ENCODE results near the gene RPS15.

RPS15 gene

GRCh38 chr19:1449467-1450442, 11.6 kb downstream of the RPS15 start, which contains the start of gene APC2:
APC2 (plus strand) TSS chr19:1450121; CDS start chr19:1453002, 2,881 bp downstream.
- H3K79me2 ChIP-seq (ENCODE audit: insufficient read depth, low read depth), result no peaks in the 10 kb centered on the region
- no peak within 1 kb of the TSS for H3K27ac ChIP-seq
- no peak within 1 kb of the TSS for H3K4me3 ChIP-seq (IDR thresholded peaks at IDR 0.05; ENCODE audit: insufficient read depth, low read depth, low read length)
- no peak for TF ChIP-seq CTCF (conservative IDR thresholded peaks at IDR 0.05; ENCODE audit: low read depth, low read length)
- peaks cover 88% of the 10 kb centered on the region for H3K27me3 ChIP-seq (ENCODE audit: insufficient read depth, low read depth)
- H3K36me3 ChIP-seq (ENCODE audit: insufficient read depth), result no peaks in the 10 kb centered on the region
- peaks cover 11% of the 10 kb centered on the region for H3K4me1 ChIP-seq (ENCODE audit: low read depth, poor library complexity, severe bottlenecking)
- no peaks in the 10 kb centered on the region; the same call in 1 of the 2 replicates for H4K20me1 ChIP-seq (ENCODE audit: insufficient read depth)
- no peak within 1 kb of the TSS for H2AFZ ChIP-seq (ENCODE audit: low read depth)
- H3K9ac ChIP-seq, result no peak within 1 kb of the TSS
- H3K4me2 ChIP-seq, result no peak within 1 kb of the TSS

GRCh38 chr19:1450735-1451731, 12.8 kb downstream of the RPS15 start:
- Histone ChIP-seq H3K4me3 (IDR thresholded peaks at IDR 0.05; ENCODE audit: insufficient read depth, low read depth, low read length) (no peak overlapping the region), H3K27ac (no peak overlapping the region), H3K4me2 (no peak overlapping the region), H4K20me1 (ENCODE audit: insufficient read depth) (no peaks in the 10 kb centered on the region; the same call in 1 of the 2 replicates), H3K36me3 (ENCODE audit: insufficient read depth) (no peaks in the 10 kb centered on the region), H2AFZ (ENCODE audit: low read depth) (no peak overlapping the region), H3K9ac (no peak overlapping the region), H3K79me2 (ENCODE audit: insufficient read depth, low read depth) (no peaks in the 10 kb centered on the region), H3K4me1 (ENCODE audit: low read depth, poor library complexity, severe bottlenecking) (peaks cover 15% of the 10 kb centered on the region), H3K27me3 (ENCODE audit: insufficient read depth, low read depth) (peaks cover 90% of the 10 kb centered on the region)
- TF ChIP-seq CTCF (conservative IDR thresholded peaks at IDR 0.05; ENCODE audit: low read depth, low read length), result no peak

GRCh38 chr19:1451916-1452801, 14.0 kb downstream of the RPS15 start:
- Histone ChIP-seq H3K79me2 (ENCODE audit: insufficient read depth, low read depth) (no peaks in the 10 kb centered on the region), H3K36me3 (ENCODE audit: insufficient read depth) (no peaks in the 10 kb centered on the region), H3K9ac (no peak overlapping the region), H2AFZ (ENCODE audit: low read depth) (no peak overlapping the region), H3K27me3 (ENCODE audit: insufficient read depth, low read depth) (peaks cover 88% of the 10 kb centered on the region), H4K20me1 (ENCODE audit: insufficient read depth) (no peaks in the 10 kb centered on the region; the same call in 1 of the 2 replicates), H3K4me3 (IDR thresholded peaks at IDR 0.05; ENCODE audit: insufficient read depth, low read depth, low read length) (no peak overlapping the region), H3K4me1 (ENCODE audit: low read depth, poor library complexity, severe bottlenecking) (peaks cover 17% of the 10 kb centered on the region), H3K4me2 (no peak overlapping the region), H3K27ac (no peak overlapping the region)
- no peak for TF ChIP-seq CTCF (conservative IDR thresholded peaks at IDR 0.05; ENCODE audit: low read depth, low read length)

All from KMS-11 (cell line).